ENCODE measurements around the gene TSPAN18.

- TF ChIP-seq CTCF (IDR thresholded peaks at IDR 0.05) (no peak), POLR2A (IDR thresholded peaks at IDR 0.05) (no peak), POLR2AphosphoS5 (IDR thresholded peaks at IDR 0.05) (no peak), EP300 (IDR thresholded peaks at IDR 0.05; ENCODE audit: low read depth) (no peak)
These were observed 39.6 kb downstream of the TSPAN18 start for GRCh38 chr11:44766112-44766971.

Measured in transverse colon (tissue), 4 donors.